ENCODE measurements around the gene ABCG1. TPM values are rescaled to one million over a fixed set of nuclear protein-coding genes. Genes with fewer than 3 reads are reported as not detected.

ABCG1 gene
- total and polyA plus RNA-seq, 4 donors: 11.5 to 65.0 (median 35.0) TPM

DNA sequence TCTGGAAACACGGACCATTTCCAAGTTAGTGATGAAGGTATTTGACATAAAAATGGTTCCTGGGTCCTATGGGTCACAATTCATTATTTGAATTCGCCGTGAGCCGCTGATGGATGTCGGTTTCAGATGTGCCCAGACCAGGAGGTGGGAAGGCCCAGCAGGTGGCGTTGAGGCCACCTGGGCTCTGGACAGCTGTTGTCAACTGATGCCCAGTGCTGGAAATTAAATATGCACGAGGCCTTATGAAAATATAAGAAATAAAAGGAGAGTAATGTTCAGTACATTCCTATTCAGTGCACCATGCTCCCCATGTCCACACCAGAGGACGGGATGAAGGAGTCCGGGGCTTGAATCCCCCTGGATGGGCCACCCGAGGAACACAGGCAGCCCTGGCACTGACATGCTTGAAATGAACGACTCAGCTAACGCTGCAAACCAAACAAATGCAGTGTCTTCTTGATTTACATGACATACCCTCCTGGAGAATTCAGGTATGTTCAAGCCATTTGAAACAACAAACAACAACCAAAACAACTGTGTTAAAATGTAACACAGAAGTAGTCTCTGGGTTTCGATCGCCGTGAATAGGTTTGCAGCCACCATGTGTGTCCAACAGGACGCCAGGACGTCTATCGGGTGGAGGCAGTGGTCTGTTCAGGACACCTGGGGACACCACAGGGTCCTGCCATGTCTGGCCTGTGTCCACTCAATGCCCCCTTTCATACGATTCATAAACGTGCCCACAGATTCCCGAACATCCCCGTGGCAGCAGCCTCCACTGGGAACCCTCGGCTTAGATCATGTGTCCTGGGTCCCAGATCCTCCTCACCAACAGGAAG, 90.2 kb downstream of the ABCG1 start:
- TF ChIP-seq CTCF (IDR thresholded peaks at IDR 0.05; ENCODE audit: control extremely low read depth, extremely low read depth): no peak
- Histone ChIP-seq H3K9me3 (ENCODE audit: control insufficient read depth in 4 of 4, insufficient read depth in 3 of 4, low read length in 3 of 4) (no peaks in the 10 kb centered on the region), H3K9ac (ENCODE audit: insufficient read depth in 1 of 2, low read length in 2 of 2) (no peak overlapping the region), H3K36me3 (ENCODE audit: control insufficient read depth in 4 of 4, insufficient read depth in 4 of 4, low read length in 4 of 4) (no peaks in the 10 kb centered on the region), H3K27ac (ENCODE audit: low read depth in 1 of 2, low read length in 1 of 2) (no peak overlapping the region), H3K4me3 (no peak overlapping the region), H3K4me1 (ENCODE audit: control insufficient read depth in 5 of 5, insufficient read depth in 5 of 5, low read length in 5 of 5) (peaks cover 0 to 16% (median 0%) of the 10 kb centered on the region in 5 donors), H3K27me3 (ENCODE audit: control insufficient read depth in 3 of 3, insufficient read depth in 3 of 3, low read length in 2 of 3) (no peaks in the 10 kb centered on the region)
- ATAC-seq (ENCODE audit: insufficient read depth, low FRiP score) (no peak), DNase-seq (no peak)
- 52 to 67% methylated on average over 23 of the region's 23 CpGs for whole genome bisulfite sequencing, 2 donors

GRCh38 chr21:42309753-42310213, 90.8 kb downstream of the ABCG1 start:
- Histone ChIP-seq H3K27me3 (ENCODE audit: control insufficient read depth in 3 of 3, insufficient read depth in 3 of 3, low read length in 2 of 3) (no peaks in the 10 kb centered on the region), H3K4me1 (ENCODE audit: control insufficient read depth in 5 of 5, insufficient read depth in 5 of 5, low read length in 5 of 5) (peaks cover 0 to 16% (median 0%) of the 10 kb centered on the region in 5 donors), H3K36me3 (ENCODE audit: control insufficient read depth in 4 of 4, insufficient read depth in 4 of 4, low read length in 4 of 4) (no peaks in the 10 kb centered on the region), H3K4me3 (no peak overlapping the region), H3K27ac (ENCODE audit: low read depth in 1 of 2, low read length in 1 of 2) (no peak overlapping the region), H3K9ac (ENCODE audit: insufficient read depth in 1 of 2, low read length in 2 of 2) (no peak overlapping the region), H3K9me3 (ENCODE audit: control insufficient read depth in 4 of 4, insufficient read depth in 3 of 4, low read length in 3 of 4) (no peaks in the 10 kb centered on the region)
- ATAC-seq (ENCODE audit: insufficient read depth, low FRiP score) (no peak), DNase-seq (peak; percentile 64 to 67 (median 65))
- 7 to 12% methylated on average over 22 of the region's 22 CpGs for WGBS, 2 donors
- peak; percentile 56 for TF ChIP-seq CTCF (IDR thresholded peaks at IDR 0.05; ENCODE audit: control extremely low read depth, extremely low read depth)

GRCh38 chr21:42310411-42311001, 91.6 kb downstream of the ABCG1 start:
- WGBS, 2 donors: 80 to 83% methylated on average over 12 of the region's 12 CpGs
- ATAC-seq (ENCODE audit: insufficient read depth, low FRiP score) (no peak), DNase-seq (no peak)
- no peaks in the 10 kb centered on the region for H3K36me3 ChIP-seq (ENCODE audit: control insufficient read depth in 4 of 4, insufficient read depth in 4 of 4, low read length in 4 of 4)
- peaks cover 0 to 21% (median 4%) of the 10 kb centered on the region in 5 donors for H3K4me1 ChIP-seq (ENCODE audit: control insufficient read depth in 5 of 5, insufficient read depth in 5 of 5, low read length in 5 of 5)
- TF ChIP-seq CTCF (IDR thresholded peaks at IDR 0.05; ENCODE audit: control extremely low read depth, extremely low read depth): no peak
- no peak overlapping the region for H3K27ac ChIP-seq (ENCODE audit: low read depth in 1 of 2, low read length in 1 of 2)
- no peaks in the 10 kb centered on the region for H3K9me3 ChIP-seq (ENCODE audit: control insufficient read depth in 4 of 4, insufficient read depth in 3 of 4, low read length in 3 of 4)
- no peaks in the 10 kb centered on the region for H3K27me3 ChIP-seq (ENCODE audit: control insufficient read depth in 3 of 3, insufficient read depth in 3 of 3, low read length in 2 of 3)
- no peak overlapping the region for H3K4me3 ChIP-seq
- H3K9ac ChIP-seq (ENCODE audit: insufficient read depth in 1 of 2, low read length in 2 of 2): no peak overlapping the region
